GM12891 (cell line): Measurements from ENCODE around the gene ANAPC2.

Experiments used
- POLR2A ChIP-seq: IDR thresholded peaks from 2 replicates; pipeline ENCODE4 v1.6.1; 2011; ENCODE audit warnings: low read depth, low read length, control low read depth
- POLR2AphosphoS5 ChIP-seq: IDR thresholded peaks from 2 replicates; pipeline ENCODE4 v1.6.1; 2011; ENCODE audit warnings: low read depth, low read length, control low read depth
- POU2F2 ChIP-seq: IDR thresholded peaks from 2 replicates; pipeline ENCODE4 v1.6.1; 2011; ENCODE audit warnings: low read depth, mild to moderate bottlenecking, control low read depth, low read length, moderate library complexity
- SPI1 ChIP-seq: IDR thresholded peaks from 2 replicates; pipeline ENCODE4 v1.6.1; 2011; ENCODE audit warnings: low read depth, low read length, control low read depth
- TAF1 ChIP-seq: IDR thresholded peaks from 2 replicates; pipeline ENCODE4 v1.6.1; 2011; ENCODE audit warnings: low read depth, low read length, control low read depth

GRCh38 chr9:137141976-137142936, 46.1 kb downstream of the ANAPC2 start:
- TF ChIP-seq POLR2A (no peak), POLR2AphosphoS5 (no peak), TAF1 (no peak), SPI1 (no peak), POU2F2 (no peak)
